GM18907 (cell line): ENCODE data around the gene CAST.
A peak's percentile ranks its signal among the peaks of the same experiment; 100 is the strongest.

ENCODE experiments used
- ATAC-seq: cut with Tn5 transposase; IDR thresholded peaks from one replicate; pipeline ENCODE4 v1.9.1; 2021; ENCODE audit warnings: mild to moderate bottlenecking, moderate library complexity; ENCODE audit not compliant: unreplicated experiment

The CAST gene

DNA sequence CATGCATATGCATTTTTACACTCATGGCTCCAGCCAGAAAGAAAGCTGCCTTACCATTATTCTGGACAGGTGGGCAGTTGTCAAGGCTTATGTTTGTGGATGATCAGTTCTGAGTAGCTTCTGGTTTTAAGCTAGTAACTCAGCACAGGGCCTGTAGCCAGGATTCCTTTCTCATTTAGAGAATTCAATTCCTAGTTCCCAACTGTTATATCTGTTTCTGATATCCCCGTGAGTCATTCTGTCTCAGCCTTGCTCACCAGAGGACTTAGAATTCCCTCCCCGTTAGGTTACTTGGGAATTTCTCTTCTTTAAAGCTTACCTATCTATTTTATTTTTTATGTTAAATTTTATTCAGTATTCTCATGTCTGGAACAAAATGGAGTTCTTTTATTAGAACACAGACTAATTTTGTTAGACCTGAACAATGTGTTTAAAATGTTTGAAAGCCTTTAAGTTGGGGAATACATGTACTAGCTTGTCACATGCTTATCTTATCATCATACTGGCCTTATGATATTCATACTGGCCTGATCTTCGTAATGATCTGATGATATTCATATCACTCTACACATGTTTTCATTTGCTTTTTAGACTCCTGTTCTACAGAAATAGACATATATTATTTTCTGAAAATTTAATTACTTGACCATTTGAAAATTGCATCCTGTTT, 47.1 kb downstream of the CAST start:
- no peak for ATAC-seq

DNA sequence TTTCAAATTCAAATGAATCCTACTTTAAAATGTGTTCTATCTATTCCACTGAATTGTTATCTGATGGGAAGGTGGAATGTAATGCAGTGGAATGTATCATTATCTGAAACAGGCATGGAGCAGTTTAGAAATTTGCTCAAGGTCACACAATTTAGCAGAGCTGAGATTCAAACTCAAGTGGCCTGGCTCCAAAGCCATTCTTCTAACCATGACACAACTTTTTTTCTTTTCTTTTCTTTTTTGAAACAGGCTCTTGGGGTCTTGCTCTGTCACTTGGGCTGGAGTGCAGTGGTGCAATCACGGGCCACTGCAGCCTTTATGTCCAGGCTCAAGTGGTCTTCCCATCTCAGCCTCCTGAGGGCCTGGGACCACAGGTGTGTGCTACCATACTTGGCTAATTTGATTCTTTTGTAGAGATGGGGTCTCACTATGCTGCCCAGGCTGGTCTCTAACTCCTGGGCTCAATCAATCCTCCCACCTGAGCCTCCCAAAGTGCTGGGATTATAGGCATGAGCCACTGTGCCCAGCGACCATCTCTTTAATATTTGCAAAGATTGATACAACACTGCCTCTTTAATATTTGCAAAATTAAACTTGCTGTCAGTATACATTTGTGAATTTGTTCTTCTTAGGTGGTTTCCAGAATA, 50.0 kb downstream of the CAST start:
- no peak for ATAC-seq

DNA sequence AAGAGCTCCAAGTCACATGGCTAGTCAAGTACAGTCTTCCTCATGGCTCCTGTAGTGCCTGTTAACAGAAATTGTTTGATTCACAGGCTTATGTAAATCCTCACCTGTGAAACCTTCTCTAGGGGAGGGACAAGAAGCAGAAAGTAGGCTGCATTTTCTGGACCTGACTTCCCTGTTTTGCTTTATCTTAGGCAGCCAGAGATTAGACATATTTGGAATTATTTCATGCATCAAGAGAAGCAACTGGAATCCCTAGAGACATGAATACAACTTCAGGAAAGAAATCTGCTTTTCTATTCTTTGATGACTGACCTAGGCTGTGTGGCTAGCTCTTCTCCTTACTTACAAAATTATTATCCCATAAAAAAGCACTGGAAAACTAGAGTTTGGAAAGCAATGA, 52.3 kb downstream of the CAST start:
- ATAC-seq, result no peak

DNA sequence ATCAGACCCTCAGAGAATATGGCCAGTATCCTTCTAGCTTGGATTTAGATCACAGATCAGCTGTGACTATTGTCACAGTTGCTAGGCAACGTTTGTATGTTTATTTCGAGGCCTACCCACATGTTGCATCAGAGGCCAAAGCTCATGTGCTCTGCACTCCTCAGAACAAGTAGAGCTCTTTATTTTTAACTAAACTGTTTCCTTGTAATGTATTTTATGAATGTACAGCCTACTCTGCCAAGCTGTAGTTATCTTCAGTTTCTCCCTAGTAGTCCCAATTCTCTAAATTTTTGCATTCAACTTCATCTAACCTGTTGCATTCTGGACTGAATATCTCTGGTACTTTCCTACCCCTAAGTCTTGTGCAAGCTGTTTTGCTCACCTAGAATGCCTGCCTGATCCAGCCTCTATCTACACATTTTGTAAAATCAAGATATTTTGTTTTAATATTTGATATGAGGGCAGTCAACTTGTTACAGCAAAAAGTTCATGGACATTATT, 52.8 kb downstream of the CAST start:
- ATAC-seq, result peak; percentile 70

DNA sequence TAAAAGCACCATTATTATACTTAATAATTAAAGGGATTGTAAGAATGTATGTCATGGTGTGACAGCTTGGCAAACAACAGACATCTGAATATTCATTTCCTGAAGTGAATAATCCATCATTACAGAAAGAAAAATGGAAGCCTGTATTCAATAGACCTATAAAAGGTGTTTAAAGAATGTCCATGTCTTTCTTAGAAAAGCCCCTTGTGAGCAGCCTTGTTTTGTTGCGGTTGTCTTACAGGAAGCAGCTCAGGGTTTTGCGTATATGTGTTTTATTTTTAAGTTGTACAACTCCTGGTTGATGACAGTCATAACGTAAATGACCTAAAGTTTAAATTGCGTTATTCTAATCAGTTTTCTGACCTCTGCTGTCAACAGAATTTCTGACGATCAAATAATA, 53.8 kb downstream of the CAST start:
- no peak for ATAC-seq

DNA sequence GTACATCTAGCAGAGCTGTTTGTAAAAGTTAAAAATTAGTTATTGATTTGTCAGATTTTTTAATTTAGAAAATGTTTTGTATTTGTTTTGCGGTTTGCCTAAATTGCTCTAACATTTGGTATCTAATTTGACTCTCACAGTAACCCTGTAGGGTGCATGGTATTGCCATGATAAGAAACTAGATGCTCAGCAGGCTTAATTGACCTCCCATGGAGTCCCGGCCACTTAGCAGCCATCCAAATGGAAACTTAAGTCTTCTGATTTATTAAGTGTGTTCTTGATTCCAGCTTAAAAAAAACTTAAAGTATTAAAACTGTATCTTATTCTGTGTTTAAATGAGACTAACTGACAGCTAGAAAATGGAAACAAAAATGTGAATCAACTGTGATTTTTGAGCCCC, 54.5 kb downstream of the CAST start:
- no peak for ATAC-seq

DNA sequence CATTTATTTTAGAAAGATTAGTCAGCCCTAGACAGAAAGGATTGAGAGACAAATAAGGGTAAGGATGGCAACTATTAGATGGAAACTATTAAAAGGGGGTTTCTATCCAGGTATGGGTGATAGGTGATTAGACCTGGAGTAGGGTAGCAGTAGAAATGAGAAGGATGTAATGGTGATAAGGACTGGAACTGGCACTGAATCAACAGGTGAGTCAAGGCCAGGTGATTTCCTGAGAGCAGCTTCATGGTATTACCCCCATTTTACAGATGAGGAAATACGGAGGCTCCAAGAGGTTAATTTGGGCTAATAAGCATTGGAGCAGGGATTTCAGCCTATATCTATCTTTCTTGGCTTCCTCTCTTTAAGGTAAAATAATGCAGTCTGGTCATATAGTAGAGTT, 55.7 kb downstream of the CAST start:
- ATAC-seq, result no peak

DNA sequence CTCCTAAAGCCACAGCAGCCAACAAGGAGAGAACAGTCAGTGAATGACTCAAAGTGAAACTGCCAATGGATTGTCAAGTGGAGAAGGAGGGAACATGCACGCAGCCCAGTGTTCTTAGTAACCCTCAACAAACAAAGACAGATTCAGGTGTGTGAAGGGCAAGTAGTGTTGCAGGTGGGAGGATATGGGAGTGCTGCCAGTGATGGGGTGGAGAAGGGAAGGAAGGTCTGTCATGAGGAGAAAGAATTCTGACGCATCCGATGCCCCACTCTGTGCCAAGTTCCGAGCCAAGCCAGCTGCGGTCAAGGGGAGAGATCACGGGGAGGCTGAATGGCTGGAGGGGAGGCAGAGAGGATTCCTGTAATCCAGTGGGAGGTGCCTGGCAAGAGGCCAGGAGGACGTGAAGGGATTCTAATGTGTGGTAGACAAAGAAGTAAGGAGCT, 56.5 kb downstream of the CAST start:
- ATAC-seq, result no peak

DNA sequence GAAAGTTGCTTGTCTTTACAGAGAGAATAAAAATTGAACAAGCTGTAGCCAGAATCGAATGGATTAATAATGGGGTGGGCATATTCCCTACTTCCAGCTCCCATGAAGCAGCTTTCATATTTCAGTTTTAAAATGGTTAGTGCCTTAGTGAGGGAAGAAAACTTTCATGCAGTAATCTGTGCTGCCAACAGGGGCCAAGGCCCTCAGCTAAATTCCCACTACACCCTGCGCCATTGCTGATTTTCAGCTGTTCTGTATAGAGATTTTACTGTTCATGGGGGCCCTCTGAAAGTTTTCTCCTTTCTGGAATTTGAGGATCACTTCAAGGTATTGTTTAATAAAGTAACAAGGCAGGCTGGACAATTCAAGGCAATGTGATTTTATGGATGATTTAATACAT, 58.2 kb downstream of the CAST start:
- ATAC-seq, result no peak

DNA sequence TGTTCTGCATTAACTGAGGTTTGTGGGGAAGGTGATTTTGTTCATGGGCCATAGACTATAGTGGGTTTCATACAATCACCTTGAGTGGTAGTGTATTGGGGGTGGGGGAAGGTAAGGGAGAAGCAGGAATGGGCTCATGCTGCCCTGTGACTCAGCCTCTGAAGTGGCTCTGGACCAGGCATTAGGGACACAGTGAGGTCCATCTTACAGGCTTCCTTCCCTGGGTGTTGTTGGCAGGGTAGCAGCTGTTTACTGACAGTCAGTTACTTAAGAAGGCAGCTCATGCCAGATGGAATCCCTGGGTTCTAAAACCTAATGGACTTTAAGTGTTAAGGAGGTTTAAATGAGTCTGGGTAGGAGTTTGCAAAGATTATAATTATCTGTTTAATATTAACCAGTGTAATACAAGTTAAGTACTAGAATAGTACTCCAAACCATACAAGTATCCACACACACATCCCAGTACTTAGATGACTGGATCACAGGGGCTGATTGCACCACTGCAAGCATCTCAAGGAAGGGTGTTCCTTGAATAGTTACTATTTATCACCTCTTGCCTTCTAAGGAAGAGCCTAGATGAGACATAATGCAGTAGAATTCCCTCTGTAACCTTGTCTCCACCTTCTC, 59.3 kb downstream of the CAST start:
- ATAC-seq, result peak; percentile 49

DNA sequence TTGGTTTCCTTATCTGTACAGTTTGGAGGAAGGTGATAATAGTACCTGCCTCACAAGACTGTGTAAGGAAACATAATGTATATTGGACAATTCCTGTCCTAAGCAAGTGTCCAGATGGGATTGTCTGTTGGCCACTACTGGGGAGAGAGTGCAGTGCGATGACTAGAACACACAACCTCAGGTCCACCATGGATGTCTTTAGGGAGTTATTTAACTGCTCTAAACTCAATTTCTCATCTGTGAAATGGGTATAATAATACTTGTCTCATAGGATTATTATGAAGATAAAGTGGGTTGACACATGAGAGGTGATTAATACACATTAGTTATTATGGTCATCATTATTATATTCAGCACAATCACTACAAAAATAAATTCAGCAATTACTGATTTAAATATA, 63.1 kb downstream of the CAST start:
- no peak for ATAC-seq

DNA sequence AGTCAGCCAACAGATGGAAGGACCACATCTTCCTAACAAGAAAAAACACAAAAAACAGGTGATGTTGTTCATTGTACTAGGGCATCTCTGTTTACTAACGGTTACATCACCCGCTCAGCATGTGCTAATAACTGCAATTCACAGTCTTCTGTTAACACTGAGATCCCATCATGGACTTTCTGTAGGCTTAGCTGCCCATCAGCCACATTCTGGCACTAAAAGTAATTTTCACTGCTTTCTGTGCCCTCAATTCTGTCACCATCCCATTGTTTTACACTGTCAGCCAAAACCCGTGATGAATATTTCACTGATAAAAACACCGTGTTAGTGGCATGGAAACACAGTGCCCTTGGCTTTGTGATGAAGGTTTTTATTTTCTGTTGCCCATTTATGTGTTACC, 64.6 kb downstream of the CAST start:
- no peak for ATAC-seq

DNA sequence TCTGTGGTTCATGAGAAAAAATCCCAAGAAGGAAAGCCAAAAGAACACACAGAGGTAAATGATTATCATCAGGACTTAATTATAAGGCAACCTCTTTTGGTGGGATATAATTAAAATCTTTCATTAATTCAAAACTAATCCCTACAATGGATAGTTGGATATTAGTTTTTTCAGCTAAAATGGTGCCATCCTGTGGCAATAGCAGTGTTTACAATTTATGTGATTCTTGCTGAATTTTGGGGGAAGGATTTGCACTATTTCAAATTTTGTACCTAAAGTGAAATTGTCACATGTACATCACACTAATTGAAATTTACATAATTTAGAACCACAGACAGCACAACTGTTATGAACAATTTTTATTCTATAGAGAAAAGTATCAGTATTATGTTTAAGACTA, 67.0 kb downstream of the CAST start:
- no peak for ATAC-seq

DNA sequence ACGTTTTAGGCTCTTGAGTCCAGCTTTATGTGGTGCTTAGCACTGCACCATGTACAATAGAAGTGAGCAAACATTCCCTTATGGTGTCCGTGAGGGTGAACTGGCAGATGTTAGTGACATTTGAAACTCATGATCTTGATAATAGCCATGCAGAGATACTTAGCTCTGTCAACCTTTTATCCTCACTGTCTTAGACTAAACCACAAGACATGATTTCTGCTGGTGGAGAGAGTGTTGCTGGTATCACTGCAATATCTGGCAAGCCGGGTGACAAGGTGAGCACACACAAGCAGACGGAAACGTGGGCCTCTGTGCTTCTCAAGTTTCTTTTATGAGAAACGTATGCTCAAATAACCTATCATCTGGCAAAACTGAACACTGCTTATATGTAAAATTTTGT, 68.4 kb downstream of the CAST start:
- ATAC-seq, result no peak

DNA sequence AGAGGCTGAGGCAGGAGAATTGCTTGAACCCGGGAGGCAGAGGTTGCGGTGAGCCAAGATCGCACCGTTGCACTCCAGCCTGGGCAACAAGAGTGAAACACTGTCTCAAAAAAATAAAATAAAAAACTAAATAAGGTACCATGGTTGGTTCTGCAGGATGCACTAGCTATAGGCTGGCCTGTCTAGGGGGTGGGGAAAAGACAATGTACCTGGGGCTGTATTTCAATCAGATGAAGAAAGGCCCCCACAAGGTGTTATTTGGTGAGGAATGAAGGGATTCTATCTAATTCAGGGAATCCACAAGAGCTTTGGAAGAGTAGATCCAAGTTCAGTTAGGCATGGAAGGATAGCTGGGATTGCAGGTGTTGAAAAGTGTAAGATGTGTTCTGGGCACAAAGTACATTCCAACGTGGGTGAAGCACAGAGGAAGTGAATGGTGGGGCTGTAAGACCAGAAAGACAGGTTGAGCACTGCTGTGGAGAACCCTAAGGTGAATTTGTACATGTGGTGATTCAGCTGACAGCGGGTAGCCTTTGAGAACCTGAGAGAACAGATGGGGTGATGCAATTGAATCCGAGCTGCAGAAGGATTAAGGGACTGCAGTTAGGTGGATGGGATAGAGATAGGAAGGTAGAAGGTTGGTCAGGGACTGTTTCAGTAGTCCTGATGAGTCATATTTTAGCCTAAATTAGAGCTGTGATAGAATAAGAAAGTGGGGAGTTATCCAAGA, 71.8 kb downstream of the CAST start:
- no peak for ATAC-seq

DNA sequence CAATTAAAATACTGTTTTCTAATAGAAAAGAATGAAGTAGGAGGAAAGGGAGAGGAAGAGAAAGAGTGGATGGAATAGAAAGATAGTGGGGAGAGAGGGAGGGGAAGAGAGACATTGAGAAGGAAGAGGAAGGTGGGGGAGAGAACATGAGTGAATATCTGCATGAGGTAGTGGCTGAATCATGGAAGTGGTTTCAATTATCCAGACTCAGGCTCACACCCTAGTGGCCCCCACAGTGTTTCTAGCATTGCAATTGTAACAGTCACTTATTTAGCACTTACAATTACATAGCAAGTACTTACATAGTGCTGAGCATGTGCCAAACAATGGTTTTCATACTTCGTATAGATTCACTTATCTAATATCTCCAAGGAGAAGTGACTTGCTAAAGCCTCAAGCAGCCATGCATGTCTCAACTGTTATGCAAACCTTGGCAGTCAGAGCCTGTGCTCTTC, 72.7 kb downstream of the CAST start:
- ATAC-seq, result no peak

DNA sequence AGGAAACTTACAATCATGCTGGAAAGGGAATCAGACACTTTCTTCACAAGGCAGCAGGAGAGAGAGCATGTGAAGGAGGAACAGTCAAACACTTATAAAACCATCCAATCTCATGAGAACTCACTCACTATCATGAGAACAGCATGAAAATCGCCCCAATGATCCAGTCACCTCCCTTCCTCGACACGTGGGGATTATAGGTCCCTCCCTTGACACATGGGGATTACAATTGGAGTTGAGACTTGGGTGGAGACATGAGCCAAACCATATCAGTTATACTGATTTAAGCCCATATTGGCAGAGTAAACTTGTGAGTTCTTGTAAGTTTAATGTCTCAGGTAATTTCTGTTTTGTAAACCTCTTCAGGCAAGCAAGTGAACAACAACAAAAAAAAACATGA, 74.8 kb downstream of the CAST start:
- no peak for ATAC-seq

DNA sequence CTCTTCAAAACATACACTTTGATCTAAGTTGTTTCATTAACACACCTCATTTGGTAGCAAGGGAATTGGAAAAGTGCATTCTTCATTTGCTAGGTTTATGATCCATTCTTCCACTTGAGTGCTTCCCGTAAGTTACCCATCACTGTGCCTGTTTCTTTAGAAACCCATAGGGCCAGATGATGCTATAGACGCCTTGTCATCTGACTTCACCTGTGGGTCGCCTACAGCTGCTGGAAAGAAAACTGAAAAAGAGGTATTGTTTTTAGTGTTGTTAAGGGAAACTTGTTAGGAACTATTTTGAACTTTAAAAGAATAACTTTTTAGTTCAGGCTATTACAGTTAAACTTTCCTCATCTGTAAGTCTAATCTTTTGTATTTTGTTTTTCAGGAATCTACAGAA, 78.9 kb downstream of the CAST start:
- no peak for ATAC-seq

DNA sequence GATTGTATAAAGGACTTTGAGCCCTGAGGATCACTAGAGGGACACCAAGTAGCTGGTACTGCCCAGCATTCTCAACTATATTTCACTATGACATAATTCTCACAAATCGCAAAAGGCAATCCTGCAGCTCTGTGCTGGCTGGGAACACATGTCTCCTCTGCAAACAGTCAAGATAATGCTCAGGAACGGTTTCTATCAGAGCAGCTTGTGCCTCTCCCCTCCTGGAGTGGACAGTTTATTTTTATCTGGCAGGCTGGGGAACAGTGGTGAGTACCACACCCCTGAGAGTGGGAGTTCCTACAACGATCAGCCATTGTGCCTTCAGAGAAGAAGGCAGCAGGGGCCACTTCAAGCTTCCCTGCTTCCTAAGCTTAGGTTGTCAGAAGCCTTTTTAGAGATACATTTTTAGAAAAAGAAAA, 79.7 kb downstream of the CAST start:
- ATAC-seq, result no peak

DNA sequence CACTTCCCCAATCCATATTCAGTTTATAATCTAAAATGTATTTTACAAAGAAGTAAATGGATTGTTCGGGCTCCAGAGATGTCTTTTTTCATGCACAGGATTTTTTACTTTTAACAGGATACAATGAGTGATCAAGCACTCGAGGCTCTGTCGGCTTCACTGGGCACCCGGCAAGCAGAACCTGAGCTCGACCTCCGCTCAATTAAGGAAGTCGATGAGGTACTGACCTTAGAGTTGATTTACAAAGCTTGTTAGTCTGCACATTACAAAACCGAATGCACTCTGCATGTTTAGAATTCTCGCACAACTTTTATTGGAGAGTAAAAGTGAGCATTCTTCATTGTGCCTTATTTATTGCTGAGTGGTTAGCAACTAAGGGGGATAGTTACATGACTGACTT, 80.4 kb downstream of the CAST start:
- no peak for ATAC-seq

DNA sequence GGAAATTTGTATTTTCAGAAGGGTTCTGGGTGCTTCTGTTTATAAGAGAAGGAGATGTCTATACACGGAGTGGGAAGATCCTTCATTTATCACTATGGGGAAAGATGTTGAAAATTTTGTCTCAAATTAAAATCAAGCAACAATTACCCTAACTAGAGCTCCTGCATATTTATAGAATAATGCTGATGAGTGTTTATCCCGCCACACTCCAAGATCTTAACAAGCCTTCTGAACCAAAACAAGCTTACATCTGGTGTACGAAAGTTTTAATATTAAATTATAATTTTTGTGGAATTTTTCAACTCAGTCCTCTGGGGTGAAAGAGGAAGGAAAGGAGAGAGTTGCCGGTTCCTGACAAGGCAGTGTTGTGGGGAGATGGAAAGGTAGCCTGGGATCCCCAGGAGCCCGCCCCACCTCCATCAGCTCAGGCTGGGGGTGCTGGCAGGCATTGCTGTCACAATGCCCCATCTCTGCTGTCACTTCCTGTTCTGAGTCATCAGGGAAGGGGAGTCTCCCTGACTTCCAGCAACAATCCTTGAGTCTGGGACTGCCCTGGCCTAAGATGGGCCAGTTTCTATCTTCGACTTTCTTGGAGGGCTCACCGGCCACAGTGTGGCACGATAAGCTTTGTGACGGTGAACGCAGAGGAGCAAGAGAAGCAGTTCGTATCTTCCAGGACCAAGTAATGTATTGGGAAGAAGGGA, 81.0 kb downstream of the CAST start:
- no peak for ATAC-seq
